GM12873 (cell line): Measurements from ENCODE around the gene GAS6.

Experiments used
- CTCF ChIP-seq: IDR thresholded peaks from 2 replicates; pipeline ENCODE4 v1.5.1; 2012; ENCODE audit warnings: low read depth, mild to moderate bottlenecking, moderate library complexity, low read length, control low read depth; ENCODE audit not compliant: insufficient read depth; ENCODE audit errors: missing control alignments

GAS6 gene

GRCh38 chr13:113848020-113848419, 15.9 kb downstream of the GAS6 start:
- TF ChIP-seq CTCF, result no peak

GRCh38 chr13:113846636-113847318, 17.1 kb downstream of the GAS6 start:
- TF ChIP-seq CTCF, result no peak

- TF ChIP-seq CTCF, result no peak
These were observed 17.9 kb downstream of the GAS6 start for GRCh38 chr13:113845723-113846635.

- no peak for TF ChIP-seq CTCF
These were observed 18.8 kb downstream of the GAS6 start for GRCh38 chr13:113845055-113845454.

- TF ChIP-seq CTCF, result no peak
These were observed 19.9 kb downstream of the GAS6 start for GRCh38 chr13:113843864-113844556.

GRCh38 chr13:113843063-113843654, 20.7 kb downstream of the GAS6 start:
- TF ChIP-seq CTCF, result no peak

- TF ChIP-seq CTCF, result no peak
These were observed 21.4 kb downstream of the GAS6 start for GRCh38 chr13:113842336-113843062.
